Neural progenitor cell (in vitro differentiated cells): Measurements from ENCODE around the gene SLAMF8.

Experiments used
- CTCF ChIP-seq: fragments of 200-600 bp; sonication (generic); IDR thresholded peaks from 2 replicates; pipeline ENCODE4 v1.5.1; 2017; ENCODE audit warnings: antibody characterized with exemption, mild to moderate bottlenecking
- EZH2 ChIP-seq: fragments of 200-600 bp; sonication (generic); IDR thresholded peaks from 2 replicates; pipeline ENCODE4 v1.6.1; 2017; ENCODE audit warnings: antibody characterized with exemption, mild to moderate bottlenecking, moderate library complexity

DNA sequence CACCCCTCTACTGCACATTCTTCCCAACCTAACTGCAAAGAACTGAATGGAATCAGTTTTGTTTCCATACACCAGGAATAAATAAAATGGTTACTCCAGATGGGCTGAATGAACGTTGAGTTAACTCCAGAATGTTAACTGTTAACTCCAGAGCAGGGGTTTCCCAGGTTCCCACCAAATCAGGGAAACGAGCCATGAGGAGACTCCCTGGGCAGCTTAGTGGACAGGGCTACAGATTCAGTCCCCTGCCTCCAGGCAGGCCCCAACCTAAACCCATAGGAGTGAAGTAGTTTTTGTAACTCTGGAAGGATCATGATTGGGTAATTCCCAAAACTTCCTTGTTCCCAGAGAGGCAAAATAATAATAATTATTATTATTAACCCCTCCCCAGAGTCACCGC is 21.7 kb downstream of the SLAMF8 start:
- TF ChIP-seq CTCF (no peak), EZH2 (no peak)
